ENCODE measurements around the gene PTGES3L.
A peak's percentile ranks its signal among the peaks of the same experiment; 100 is the strongest.

PTGES3L gene

GRCh38 chr17:42971589-42971988 lies 8.3 kb downstream of the PTGES3L start:
- H3K27ac ChIP-seq (ENCODE audit: low read length) = no peak overlapping the region
- H3K4me1 ChIP-seq (ENCODE audit: control insufficient read depth in 1 of 2, insufficient read depth in 2 of 2, low read length in 2 of 2) = no peaks in the 10 kb centered on the region
- H3K9me3 ChIP-seq (ENCODE audit: control insufficient read depth in 1 of 2, low read length in 2 of 2) = no peaks in the 10 kb centered on the region
- H3K27me3 ChIP-seq (ENCODE audit: low read depth, low read length) = no peaks in the 10 kb centered on the region
- H3K4me3 ChIP-seq (ENCODE audit: low read depth in 1 of 2, low read length in 2 of 2) = no peak overlapping the region
- H3K36me3 ChIP-seq (ENCODE audit: control insufficient read depth in 1 of 2, insufficient read depth in 2 of 2, low read length in 2 of 2) = no peaks in the 10 kb centered on the region

GRCh38 chr17:42969001-42969581 lies 10.8 kb downstream of the PTGES3L start:
- H3K9me3 ChIP-seq (ENCODE audit: control insufficient read depth in 1 of 2, low read length in 2 of 2) = no peaks in the 10 kb centered on the region
- no peak overlapping the region for H3K27ac ChIP-seq (ENCODE audit: low read length)
- no peaks in the 10 kb centered on the region for H3K36me3 ChIP-seq (ENCODE audit: control insufficient read depth in 1 of 2, insufficient read depth in 2 of 2, low read length in 2 of 2)
- H3K27me3 ChIP-seq (ENCODE audit: low read depth, low read length) = no peaks in the 10 kb centered on the region
- H3K4me1 ChIP-seq (ENCODE audit: control insufficient read depth in 1 of 2, insufficient read depth in 2 of 2, low read length in 2 of 2) = no peaks in the 10 kb centered on the region
- H3K4me3 ChIP-seq (ENCODE audit: low read depth in 1 of 2, low read length in 2 of 2) = no peak overlapping the region

- no peaks in the 10 kb centered on the region for H3K27me3 ChIP-seq (ENCODE audit: low read depth, low read length)
- no peak overlapping the region for H3K27ac ChIP-seq (ENCODE audit: low read length)
- H3K36me3 ChIP-seq (ENCODE audit: control insufficient read depth in 1 of 2, insufficient read depth in 2 of 2, low read length in 2 of 2) = no peaks in the 10 kb centered on the region
- H3K9me3 ChIP-seq (ENCODE audit: control insufficient read depth in 1 of 2, low read length in 2 of 2) = no peaks in the 10 kb centered on the region
- H3K4me3 ChIP-seq (ENCODE audit: low read depth in 1 of 2, low read length in 2 of 2) = no peak overlapping the region
- H3K4me1 ChIP-seq (ENCODE audit: control insufficient read depth in 1 of 2, insufficient read depth in 2 of 2, low read length in 2 of 2) = peaks cover 7 to 9% of the 10 kb centered on the region in 2 donors
Observed at GRCh38 chr17:42967925-42968324, 12.0 kb downstream of the PTGES3L start.

DNA sequence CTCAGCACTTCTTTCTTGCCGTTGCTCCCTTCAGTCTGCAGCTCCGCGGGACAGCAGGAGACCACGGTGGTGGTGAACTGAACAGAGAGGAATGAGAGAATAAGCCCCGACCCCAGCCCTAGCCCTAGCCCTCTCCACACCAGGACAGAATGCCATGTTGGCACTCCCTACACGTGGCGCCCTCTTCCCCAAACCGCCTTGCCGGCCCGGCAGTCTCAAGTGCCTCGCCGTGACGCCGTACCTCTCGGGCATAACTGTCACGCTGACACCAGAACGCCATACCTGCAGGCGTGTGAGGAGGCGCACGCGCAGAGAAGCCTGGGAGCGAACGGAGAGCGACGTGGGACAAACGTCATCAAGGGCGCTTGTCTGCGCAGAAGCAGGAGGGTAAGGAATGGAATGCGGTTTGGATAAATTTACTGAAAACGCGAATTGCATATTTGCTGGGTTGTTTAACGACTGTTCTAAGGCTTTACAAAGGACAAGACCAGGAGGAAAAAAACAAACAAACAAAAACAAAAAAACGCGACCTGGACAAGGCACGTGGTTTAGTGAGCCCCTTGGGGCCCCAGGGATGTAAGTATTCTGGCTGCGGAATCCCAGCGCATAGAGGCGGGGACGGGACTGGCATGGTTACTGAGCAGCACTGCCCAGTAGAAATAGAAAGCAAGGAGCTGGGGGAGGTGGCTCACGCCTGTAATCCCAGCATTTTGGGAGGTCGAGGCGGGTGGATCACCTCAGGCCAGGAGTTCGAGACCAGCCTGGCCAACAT lies 15.5 kb downstream of the PTGES3L start, which contains the start of gene AARSD1:
Gene AARSD1, minus strand, starts transcription at position 294 of the 772 bp plus-strand sequence. Its CDS starts 14 bp downstream, at position 280.
- H3K9me3 ChIP-seq (ENCODE audit: control insufficient read depth in 1 of 2, low read length in 2 of 2) = no peaks in the 10 kb centered on the region
- H3K4me1 ChIP-seq (ENCODE audit: control insufficient read depth in 1 of 2, insufficient read depth in 2 of 2, low read length in 2 of 2) = peaks cover 7 to 9% of the 10 kb centered on the region in 2 donors
- peak within 1 kb of the TSS; percentile 83 for H3K27ac ChIP-seq (ENCODE audit: low read length)
- peaks cover 8 to 25% of the 10 kb centered on the region in 2 donors for H3K36me3 ChIP-seq (ENCODE audit: control insufficient read depth in 1 of 2, insufficient read depth in 2 of 2, low read length in 2 of 2)
- H3K27me3 ChIP-seq (ENCODE audit: low read depth, low read length) = no peaks in the 10 kb centered on the region
- peak within 1 kb of the TSS; percentile 76 to 91 for H3K4me3 ChIP-seq (ENCODE audit: low read depth in 1 of 2, low read length in 2 of 2)

- no peak overlapping the region for H3K27ac ChIP-seq (ENCODE audit: low read length)
- H3K9me3 ChIP-seq (ENCODE audit: control insufficient read depth in 1 of 2, low read length in 2 of 2) = no peaks in the 10 kb centered on the region
- H3K4me3 ChIP-seq (ENCODE audit: low read depth in 1 of 2, low read length in 2 of 2) = no peak overlapping the region
- H3K36me3 ChIP-seq (ENCODE audit: control insufficient read depth in 1 of 2, insufficient read depth in 2 of 2, low read length in 2 of 2) = peaks cover 48 to 82% of the 10 kb centered on the region in 2 donors
- peaks cover 0 to 5% of the 10 kb centered on the region in 2 donors for H3K4me1 ChIP-seq (ENCODE audit: control insufficient read depth in 1 of 2, insufficient read depth in 2 of 2, low read length in 2 of 2)
- H3K27me3 ChIP-seq (ENCODE audit: low read depth, low read length) = no peaks in the 10 kb centered on the region
Observed at GRCh38 chr17:42953669-42954068, 26.2 kb downstream of the PTGES3L start.

DNA sequence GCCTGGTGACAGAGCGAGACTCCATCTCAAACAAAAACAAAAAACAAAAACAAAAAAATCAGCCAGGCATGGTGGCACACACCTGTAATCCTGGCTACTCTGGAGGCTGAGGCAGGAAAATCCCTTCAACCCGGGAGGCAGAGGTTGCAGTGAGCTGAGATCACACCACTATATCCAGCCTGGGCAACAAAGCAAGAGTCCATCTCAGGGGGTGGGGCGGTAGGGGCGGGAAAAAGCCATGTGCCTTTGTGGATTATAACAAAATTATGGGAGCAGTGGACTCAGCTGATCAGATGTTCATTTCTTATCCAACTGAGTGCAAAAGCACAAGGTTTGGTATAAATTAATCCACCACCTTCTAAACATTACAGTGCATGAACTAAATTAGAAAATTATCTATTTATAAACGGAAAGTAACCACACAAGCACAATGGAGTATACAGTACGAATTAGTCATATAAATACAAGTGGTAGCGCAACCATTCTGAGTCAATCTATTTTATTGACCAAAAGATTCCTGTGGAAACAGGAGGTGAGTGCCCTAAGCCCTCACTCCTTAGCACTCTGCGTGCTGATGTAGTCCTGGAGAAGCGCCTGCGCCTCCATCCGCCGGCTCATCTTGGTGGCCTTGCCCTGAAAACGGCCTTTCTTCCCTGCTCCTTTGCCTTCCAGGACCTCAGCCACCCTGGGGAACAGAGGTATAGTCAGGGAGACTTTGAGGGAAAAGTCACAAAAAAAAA lies 29.7 kb downstream of the PTGES3L start:
- no peaks in the 10 kb centered on the region for H3K27me3 ChIP-seq (ENCODE audit: low read depth, low read length)
- H3K27ac ChIP-seq (ENCODE audit: low read length) = no peak overlapping the region
- no peaks in the 10 kb centered on the region for H3K9me3 ChIP-seq (ENCODE audit: control insufficient read depth in 1 of 2, low read length in 2 of 2)
- peaks cover 0 to 11% of the 10 kb centered on the region in 2 donors for H3K4me1 ChIP-seq (ENCODE audit: control insufficient read depth in 1 of 2, insufficient read depth in 2 of 2, low read length in 2 of 2)
- H3K4me3 ChIP-seq (ENCODE audit: low read depth in 1 of 2, low read length in 2 of 2) = no peak overlapping the region
- H3K36me3 ChIP-seq (ENCODE audit: control insufficient read depth in 1 of 2, insufficient read depth in 2 of 2, low read length in 2 of 2) = peaks cover 34 to 57% of the 10 kb centered on the region in 2 donors

DNA sequence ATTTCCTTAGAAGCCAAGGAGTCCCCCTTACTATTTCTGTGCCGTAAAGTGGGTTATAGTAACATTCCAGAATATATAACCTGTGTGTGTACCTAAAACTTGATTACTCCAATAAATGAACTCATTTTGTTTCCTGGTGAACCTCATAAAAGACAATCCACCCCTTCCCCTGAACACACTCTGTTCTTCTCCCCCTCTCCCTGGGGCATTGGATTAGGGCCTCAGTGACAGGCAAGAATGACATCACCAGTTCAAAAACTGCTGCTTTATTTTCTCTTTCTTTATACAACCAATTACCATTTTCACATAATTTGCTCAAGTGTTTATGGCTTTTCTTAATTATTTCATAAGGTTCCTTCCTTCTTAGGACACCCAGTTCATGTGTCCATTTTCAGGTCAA lies 33.1 kb downstream of the PTGES3L start:
- peaks cover 14 to 29% of the 10 kb centered on the region in 2 donors for H3K36me3 ChIP-seq (ENCODE audit: control insufficient read depth in 1 of 2, insufficient read depth in 2 of 2, low read length in 2 of 2)
- H3K27me3 ChIP-seq (ENCODE audit: low read depth, low read length) = no peaks in the 10 kb centered on the region
- no peak overlapping the region for H3K4me3 ChIP-seq (ENCODE audit: low read depth in 1 of 2, low read length in 2 of 2)
- no peak overlapping the region for H3K27ac ChIP-seq (ENCODE audit: low read length)
- peaks cover 0 to 6% of the 10 kb centered on the region in 2 donors for H3K4me1 ChIP-seq (ENCODE audit: control insufficient read depth in 1 of 2, insufficient read depth in 2 of 2, low read length in 2 of 2)
- no peaks in the 10 kb centered on the region for H3K9me3 ChIP-seq (ENCODE audit: control insufficient read depth in 1 of 2, low read length in 2 of 2)

DNA sequence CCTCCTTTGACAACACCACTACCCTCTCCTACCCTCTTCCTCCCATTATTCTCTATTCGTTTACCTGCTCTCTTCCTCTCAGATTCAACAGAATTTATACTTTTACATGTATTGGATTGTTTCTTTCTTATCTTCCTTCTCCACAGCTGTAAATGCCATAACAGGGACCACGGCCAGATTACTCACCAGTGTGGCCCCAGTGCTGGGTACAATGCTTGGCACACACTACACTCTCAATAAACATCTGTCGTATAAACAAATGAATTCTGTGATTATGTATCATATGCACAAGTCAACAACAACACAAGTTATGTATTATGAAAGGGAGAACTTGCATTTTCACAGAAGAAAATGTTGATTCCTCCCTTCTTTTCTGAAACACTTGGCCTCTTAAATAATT lies 35.7 kb downstream of the PTGES3L start:
- Histone ChIP-seq H3K9me3 (ENCODE audit: control insufficient read depth in 1 of 2, low read length in 2 of 2) (no peaks in the 10 kb centered on the region), H3K4me3 (ENCODE audit: low read depth in 1 of 2, low read length in 2 of 2) (no peak overlapping the region), H3K4me1 (ENCODE audit: control insufficient read depth in 1 of 2, insufficient read depth in 2 of 2, low read length in 2 of 2) (peaks cover 0 to 6% of the 10 kb centered on the region in 2 donors), H3K27ac (ENCODE audit: low read length) (no peak overlapping the region), H3K36me3 (ENCODE audit: control insufficient read depth in 1 of 2, insufficient read depth in 2 of 2, low read length in 2 of 2) (peaks cover 0 to 5% of the 10 kb centered on the region in 2 donors), H3K27me3 (ENCODE audit: low read depth, low read length) (no peaks in the 10 kb centered on the region)

DNA sequence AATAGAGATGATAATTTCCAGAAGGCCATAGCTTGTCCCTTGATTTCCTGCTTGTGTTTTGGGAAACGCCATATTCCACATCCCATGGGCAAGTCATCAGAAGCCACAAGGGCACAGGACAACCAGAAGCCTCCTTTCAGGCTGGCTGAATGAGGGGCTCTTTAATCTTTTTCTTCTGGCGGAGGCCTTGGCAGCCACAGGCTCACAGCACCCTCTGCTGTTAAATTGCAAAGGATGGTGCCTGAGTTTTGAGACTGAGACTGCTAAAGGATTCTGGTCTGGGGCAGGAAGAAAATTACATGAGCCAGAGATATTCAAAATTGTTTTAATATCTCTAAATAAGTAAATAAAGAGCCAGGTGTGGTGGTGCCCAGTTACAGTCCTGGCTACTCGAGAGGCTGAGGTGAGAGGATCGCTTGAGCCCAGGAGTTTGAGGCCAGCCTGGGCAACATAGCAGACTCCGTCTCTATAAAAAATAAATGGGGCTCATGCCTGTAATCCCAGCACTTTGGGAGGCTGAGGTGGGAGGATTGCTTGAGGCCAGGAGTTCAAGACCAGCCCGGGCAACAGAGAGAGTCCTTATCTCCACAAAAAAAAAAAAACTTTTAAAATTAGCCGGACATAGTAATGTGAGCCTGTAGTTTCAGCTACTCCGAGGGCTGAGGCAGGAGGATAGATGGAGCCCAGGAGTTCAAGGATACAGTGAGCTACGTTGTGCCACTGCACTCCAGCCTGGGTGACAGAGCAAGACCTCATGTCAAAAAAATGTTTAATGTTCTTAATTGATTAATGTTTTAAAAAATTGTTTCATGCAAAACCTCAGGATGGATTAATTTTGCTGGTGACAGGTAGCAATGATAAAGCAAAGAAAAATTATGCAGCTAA lies 41.9 kb downstream of the PTGES3L start:
- no peak overlapping the region for H3K27ac ChIP-seq (ENCODE audit: low read length)
- no peaks in the 10 kb centered on the region for H3K36me3 ChIP-seq (ENCODE audit: control insufficient read depth in 1 of 2, insufficient read depth in 2 of 2, low read length in 2 of 2)
- no peaks in the 10 kb centered on the region for H3K27me3 ChIP-seq (ENCODE audit: low read depth, low read length)
- no peaks in the 10 kb centered on the region for H3K9me3 ChIP-seq (ENCODE audit: control insufficient read depth in 1 of 2, low read length in 2 of 2)
- no peaks in the 10 kb centered on the region for H3K4me1 ChIP-seq (ENCODE audit: control insufficient read depth in 1 of 2, insufficient read depth in 2 of 2, low read length in 2 of 2)
- H3K4me3 ChIP-seq (ENCODE audit: low read depth in 1 of 2, low read length in 2 of 2) = no peak overlapping the region

DNA sequence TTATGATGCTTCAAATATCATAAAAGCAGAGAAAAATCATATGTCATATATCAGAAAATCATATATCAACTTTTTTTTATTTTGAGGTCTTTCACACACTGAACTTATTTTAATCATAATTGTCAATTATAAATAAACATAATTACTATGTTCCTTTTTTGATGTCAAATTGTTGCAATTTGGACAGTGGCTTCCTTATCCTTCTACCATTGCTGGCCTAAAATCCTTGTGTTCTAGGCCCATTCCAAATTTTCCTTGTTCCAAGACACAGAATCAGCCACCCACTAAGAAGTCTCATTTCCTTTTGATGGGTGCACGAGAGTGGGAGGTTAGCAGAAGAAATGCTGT lies 50.4 kb downstream of the PTGES3L start:
- peak overlapping the region; percentile 73 for H3K27ac ChIP-seq (ENCODE audit: low read length)
- no peaks in the 10 kb centered on the region for H3K9me3 ChIP-seq (ENCODE audit: control insufficient read depth in 1 of 2, low read length in 2 of 2)
- no peak overlapping the region for H3K4me3 ChIP-seq (ENCODE audit: low read depth in 1 of 2, low read length in 2 of 2)
- H3K27me3 ChIP-seq (ENCODE audit: low read depth, low read length) = no peaks in the 10 kb centered on the region
- no peaks in the 10 kb centered on the region for H3K36me3 ChIP-seq (ENCODE audit: control insufficient read depth in 1 of 2, insufficient read depth in 2 of 2, low read length in 2 of 2)
- H3K4me1 ChIP-seq (ENCODE audit: control insufficient read depth in 1 of 2, insufficient read depth in 2 of 2, low read length in 2 of 2) = peaks cover 6 to 15% of the 10 kb centered on the region in 2 donors

Measured in muscle layer of duodenum (tissue), 2 donors.